H1 (cell line): ENCODE measurements around the gene RNASEL. TPM values are rescaled to one million over a fixed set of nuclear protein-coding genes. Genes with fewer than 3 reads are reported as not detected.
A peak's percentile ranks its signal among the peaks of the same experiment; 100 is the strongest.

Experiments used
- CHD1 ChIP-seq: IDR thresholded peaks from 2 replicates; pipeline ENCODE4 v1.6.1; 2012; ENCODE audit warnings: low read depth, low read length, improper control_type of control experiment
- CHD2 ChIP-seq: IDR thresholded peaks from 2 replicates; pipeline ENCODE4 v1.6.1; 2012; ENCODE audit warnings: low read length, improper control_type of control experiment
- EGR1 ChIP-seq: IDR thresholded peaks from 2 replicates; pipeline ENCODE4 v1.6.1; 2011; ENCODE audit warnings: low read depth, low read length, borderline replicate concordance
- JUND ChIP-seq: IDR thresholded peaks from 2 replicates; pipeline ENCODE4 v1.6.1; 2011; ENCODE audit warnings: mild to moderate bottlenecking, improper control_type of control experiment, low read length
- MAFK ChIP-seq: IDR thresholded peaks from 2 replicates; pipeline ENCODE4 v1.6.1; 2012; ENCODE audit warnings: low read depth, mild to moderate bottlenecking, improper control_type of control experiment, low read length
- PHF8 ChIP-seq: fragments of 200-600 bp; sonication (generic); conservative IDR thresholded peaks from 2 replicates; pipeline ENCODE4 v1.7.1; 2012; ENCODE audit warnings: low read depth, mild to moderate bottlenecking, inconsistent platforms, low read length, moderate library complexity
- SP1 ChIP-seq: IDR thresholded peaks from 2 replicates; pipeline ENCODE4 v1.6.1; 2011; ENCODE audit warnings: low read depth, low read length
- TBP ChIP-seq: IDR thresholded peaks from 2 replicates; pipeline ENCODE4 v1.6.1; 2011; ENCODE audit warnings: low read depth, low read length, improper control_type of control experiment
- TEAD4 ChIP-seq: IDR thresholded peaks from 2 replicates; pipeline ENCODE4 v1.6.1; 2012; ENCODE audit warnings: low read depth, low read length, inconsistent platforms, mixed read lengths
- polyA plus RNA-seq, 7 experiments: library from polyadenylated mRNA; depleted of rRNA in 3 of 7; stranded (reverse) in 5 of 7; unstranded in 2 of 7; fragments of >200 nt in 5 of 7; fragments of 200-250 nt in 2 of 7; gene quantifications; 1 replicate in 5 of 7; 2 replicates in 1 of 7; 4 replicates in 1 of 7; pipeline versions ENCODE4 v1.2.1 to v1.2.3, GENCODE V29; 2011 to 2013; ENCODE audit warnings: missing spikeins in 2 of 7, mixed read lengths in 2 of 7
- total RNA-seq: library from RNA; stranded (reverse); fragmentation: NEBNext Ultra II Directional; extraction: Animal tissue kit (Norgen Biotek cat#: 25700); gene quantifications from 2 replicates; pipeline ENCODE4 v1.2.1, GENCODE V29; 2021
- TF ChIP-seq, protein P1 (sequence below): fragments of 300-600 bp; sonication (generic); IDR thresholded peaks from 2 replicates; pipeline ENCODE4 v1.7.1; 2012; ENCODE audit warnings: low read length, moderate library complexity, mild to moderate bottlenecking, inconsistent platforms; ENCODE audit not compliant: insufficient replicate concordance
- TF ChIP-seq, protein P2 (sequence below): IDR thresholded peaks from 2 replicates; pipeline ENCODE4 v1.6.1; 2012; ENCODE audit warnings: inconsistent platforms

Gene RNASEL
- total and polyA plus RNA-seq, 2 of the 8 experiments (the other 6 are each of a cell fraction or from before 2014, with no cell fraction given) = 0.39 to 0.78 TPM

DNA sequence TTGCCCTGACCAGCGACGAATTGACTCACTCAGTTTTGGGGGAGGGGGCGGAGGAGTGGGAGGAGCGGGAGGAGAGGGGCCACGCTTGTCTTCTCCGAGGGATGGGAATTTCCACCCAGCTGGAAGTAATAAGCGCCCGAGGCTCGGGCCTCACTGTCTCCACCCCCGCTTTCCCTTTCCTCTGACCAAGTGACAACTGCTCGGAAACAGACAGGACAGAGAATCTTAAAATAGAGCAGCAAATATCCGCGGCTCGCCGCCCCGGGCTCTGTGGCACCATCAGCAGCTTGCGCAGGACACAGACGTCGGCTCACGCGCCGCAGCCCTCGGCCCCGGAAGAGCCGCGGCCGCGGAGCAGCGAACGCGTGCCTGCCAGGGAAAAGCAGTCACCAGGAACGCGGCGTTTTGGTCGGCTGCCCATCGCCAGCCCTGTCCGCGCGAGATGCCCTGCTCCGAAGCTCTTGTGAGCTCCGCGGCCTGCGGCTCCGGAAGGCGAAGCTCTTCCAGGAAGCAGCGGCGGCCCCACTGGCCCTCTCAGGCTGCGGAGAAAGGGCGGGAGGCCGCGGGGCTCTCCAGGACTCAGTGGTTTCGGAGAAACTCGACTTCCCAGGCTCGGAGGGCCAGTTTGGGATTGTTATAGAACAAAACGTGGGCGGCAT, 25.9 kb upstream of the RNASEL start (continued):
- TF ChIP-seq, protein P1, sequence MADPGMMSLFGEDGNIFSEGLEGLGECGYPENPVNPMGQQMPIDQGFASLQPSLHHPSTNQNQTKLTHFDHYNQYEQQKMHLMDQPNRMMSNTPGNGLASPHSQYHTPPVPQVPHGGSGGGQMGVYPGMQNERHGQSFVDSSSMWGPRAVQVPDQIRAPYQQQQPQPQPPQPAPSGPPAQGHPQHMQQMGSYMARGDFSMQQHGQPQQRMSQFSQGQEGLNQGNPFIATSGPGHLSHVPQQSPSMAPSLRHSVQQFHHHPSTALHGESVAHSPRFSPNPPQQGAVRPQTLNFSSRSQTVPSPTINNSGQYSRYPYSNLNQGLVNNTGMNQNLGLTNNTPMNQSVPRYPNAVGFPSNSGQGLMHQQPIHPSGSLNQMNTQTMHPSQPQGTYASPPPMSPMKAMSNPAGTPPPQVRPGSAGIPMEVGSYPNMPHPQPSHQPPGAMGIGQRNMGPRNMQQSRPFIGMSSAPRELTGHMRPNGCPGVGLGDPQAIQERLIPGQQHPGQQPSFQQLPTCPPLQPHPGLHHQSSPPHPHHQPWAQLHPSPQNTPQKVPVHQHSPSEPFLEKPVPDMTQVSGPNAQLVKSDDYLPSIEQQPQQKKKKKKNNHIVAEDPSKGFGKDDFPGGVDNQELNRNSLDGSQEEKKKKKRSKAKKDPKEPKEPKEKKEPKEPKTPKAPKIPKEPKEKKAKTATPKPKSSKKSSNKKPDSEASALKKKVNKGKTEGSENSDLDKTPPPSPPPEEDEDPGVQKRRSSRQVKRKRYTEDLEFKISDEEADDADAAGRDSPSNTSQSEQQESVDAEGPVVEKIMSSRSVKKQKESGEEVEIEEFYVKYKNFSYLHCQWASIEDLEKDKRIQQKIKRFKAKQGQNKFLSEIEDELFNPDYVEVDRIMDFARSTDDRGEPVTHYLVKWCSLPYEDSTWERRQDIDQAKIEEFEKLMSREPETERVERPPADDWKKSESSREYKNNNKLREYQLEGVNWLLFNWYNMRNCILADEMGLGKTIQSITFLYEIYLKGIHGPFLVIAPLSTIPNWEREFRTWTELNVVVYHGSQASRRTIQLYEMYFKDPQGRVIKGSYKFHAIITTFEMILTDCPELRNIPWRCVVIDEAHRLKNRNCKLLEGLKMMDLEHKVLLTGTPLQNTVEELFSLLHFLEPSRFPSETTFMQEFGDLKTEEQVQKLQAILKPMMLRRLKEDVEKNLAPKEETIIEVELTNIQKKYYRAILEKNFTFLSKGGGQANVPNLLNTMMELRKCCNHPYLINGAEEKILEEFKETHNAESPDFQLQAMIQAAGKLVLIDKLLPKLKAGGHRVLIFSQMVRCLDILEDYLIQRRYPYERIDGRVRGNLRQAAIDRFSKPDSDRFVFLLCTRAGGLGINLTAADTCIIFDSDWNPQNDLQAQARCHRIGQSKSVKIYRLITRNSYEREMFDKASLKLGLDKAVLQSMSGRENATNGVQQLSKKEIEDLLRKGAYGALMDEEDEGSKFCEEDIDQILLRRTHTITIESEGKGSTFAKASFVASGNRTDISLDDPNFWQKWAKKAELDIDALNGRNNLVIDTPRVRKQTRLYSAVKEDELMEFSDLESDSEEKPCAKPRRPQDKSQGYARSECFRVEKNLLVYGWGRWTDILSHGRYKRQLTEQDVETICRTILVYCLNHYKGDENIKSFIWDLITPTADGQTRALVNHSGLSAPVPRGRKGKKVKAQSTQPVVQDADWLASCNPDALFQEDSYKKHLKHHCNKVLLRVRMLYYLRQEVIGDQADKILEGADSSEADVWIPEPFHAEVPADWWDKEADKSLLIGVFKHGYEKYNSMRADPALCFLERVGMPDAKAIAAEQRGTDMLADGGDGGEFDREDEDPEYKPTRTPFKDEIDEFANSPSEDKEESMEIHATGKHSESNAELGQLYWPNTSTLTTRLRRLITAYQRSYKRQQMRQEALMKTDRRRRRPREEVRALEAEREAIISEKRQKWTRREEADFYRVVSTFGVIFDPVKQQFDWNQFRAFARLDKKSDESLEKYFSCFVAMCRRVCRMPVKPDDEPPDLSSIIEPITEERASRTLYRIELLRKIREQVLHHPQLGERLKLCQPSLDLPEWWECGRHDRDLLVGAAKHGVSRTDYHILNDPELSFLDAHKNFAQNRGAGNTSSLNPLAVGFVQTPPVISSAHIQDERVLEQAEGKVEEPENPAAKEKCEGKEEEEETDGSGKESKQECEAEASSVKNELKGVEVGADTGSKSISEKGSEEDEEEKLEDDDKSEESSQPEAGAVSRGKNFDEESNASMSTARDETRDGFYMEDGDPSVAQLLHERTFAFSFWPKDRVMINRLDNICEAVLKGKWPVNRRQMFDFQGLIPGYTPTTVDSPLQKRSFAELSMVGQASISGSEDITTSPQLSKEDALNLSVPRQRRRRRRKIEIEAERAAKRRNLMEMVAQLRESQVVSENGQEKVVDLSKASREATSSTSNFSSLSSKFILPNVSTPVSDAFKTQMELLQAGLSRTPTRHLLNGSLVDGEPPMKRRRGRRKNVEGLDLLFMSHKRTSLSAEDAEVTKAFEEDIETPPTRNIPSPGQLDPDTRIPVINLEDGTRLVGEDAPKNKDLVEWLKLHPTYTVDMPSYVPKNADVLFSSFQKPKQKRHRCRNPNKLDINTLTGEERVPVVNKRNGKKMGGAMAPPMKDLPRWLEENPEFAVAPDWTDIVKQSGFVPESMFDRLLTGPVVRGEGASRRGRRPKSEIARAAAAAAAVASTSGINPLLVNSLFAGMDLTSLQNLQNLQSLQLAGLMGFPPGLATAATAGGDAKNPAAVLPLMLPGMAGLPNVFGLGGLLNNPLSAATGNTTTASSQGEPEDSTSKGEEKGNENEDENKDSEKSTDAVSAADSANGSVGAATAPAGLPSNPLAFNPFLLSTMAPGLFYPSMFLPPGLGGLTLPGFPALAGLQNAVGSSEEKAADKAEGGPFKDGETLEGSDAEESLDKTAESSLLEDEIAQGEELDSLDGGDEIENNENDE = no peak
- TF ChIP-seq JUND (no peak), MAFK (no peak), CHD2 (0 out of 2 replicates have a peak, but pooled peaks have one; percentile 2), TBP (peak; percentile 30; the same call in 1 of the 2 replicates), PHF8 (peak; percentile 45), SP1 (0 out of 2 replicates have a peak, but pooled peaks have one; percentile 11), CHD1 (no peak), EGR1 (peak; percentile 59), TEAD4 (no peak)
- TF ChIP-seq, protein P2, sequence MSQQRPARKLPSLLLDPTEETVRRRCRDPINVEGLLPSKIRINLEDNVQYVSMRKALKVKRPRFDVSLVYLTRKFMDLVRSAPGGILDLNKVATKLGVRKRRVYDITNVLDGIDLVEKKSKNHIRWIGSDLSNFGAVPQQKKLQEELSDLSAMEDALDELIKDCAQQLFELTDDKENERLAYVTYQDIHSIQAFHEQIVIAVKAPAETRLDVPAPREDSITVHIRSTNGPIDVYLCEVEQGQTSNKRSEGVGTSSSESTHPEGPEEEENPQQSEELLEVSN = peak; percentile 93
